ENCODE results near the gene CSF2. TPM values are rescaled to one million over a fixed set of nuclear protein-coding genes. Genes with fewer than 3 reads are reported as not detected.
A peak's percentile ranks its signal among the peaks of the same experiment; 100 is the strongest.

CSF2 gene
- total RNA-seq, 3 donors from 2014 or later (not counting 1 experiment from before 2014, with no cell fraction given): 0.65 to 1.2 (median 0.82) TPM

DNA sequence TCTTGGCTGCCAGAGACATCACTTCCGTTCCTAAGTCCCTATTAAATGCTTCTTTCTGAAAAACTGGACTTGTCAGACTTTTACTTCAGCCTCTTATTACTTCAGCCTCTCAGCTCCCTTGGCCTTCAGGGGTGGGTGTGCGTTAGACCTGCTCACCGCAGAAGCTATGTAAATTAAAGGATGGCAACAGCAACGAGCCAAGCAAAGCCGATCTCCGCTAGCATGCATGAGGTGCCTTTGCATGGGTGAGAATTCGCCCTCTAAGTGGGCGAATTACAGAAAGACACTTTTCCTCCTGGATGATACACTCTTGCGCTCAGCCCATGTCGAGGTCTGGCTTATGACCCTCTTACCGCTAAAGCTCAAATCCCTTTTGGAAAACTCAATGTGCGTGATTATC is 24.0 kb upstream of the CSF2 start:
- no peak overlapping the region for H3K27ac ChIP-seq (ENCODE audit: low read length)
- no peaks in the 10 kb centered on the region for H3K27me3 ChIP-seq (ENCODE audit: control insufficient read depth, insufficient read depth, low read length)
- no peak overlapping the region for H3K4me3 Mint-ChIP-seq
- TF ChIP-seq, protein P1, sequence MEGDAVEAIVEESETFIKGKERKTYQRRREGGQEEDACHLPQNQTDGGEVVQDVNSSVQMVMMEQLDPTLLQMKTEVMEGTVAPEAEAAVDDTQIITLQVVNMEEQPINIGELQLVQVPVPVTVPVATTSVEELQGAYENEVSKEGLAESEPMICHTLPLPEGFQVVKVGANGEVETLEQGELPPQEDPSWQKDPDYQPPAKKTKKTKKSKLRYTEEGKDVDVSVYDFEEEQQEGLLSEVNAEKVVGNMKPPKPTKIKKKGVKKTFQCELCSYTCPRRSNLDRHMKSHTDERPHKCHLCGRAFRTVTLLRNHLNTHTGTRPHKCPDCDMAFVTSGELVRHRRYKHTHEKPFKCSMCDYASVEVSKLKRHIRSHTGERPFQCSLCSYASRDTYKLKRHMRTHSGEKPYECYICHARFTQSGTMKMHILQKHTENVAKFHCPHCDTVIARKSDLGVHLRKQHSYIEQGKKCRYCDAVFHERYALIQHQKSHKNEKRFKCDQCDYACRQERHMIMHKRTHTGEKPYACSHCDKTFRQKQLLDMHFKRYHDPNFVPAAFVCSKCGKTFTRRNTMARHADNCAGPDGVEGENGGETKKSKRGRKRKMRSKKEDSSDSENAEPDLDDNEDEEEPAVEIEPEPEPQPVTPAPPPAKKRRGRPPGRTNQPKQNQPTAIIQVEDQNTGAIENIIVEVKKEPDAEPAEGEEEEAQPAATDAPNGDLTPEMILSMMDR (IDR thresholded peaks at IDR 0.05): no peak
- no peak overlapping the region for H3K4me3 ChIP-seq (ENCODE audit: low read length)
- H3K36me3 ChIP-seq (ENCODE audit: control insufficient read depth, insufficient read depth, low read length): no peaks in the 10 kb centered on the region
- no peak overlapping the region for H3K27ac Mint-ChIP-seq
- no peak for ATAC-seq
- WGBS (ENCODE audit: insufficient coverage): 93% methylated on average over 12 of the region's 12 CpGs
- H3K9me3 ChIP-seq (ENCODE audit: control insufficient read depth, insufficient read depth, low read length): no peaks in the 10 kb centered on the region
- H3K4me1 ChIP-seq (ENCODE audit: control insufficient read depth, insufficient read depth, low read length): peaks cover 26% of the 10 kb centered on the region
- no peak for DNase-seq
- H3K9me3 Mint-ChIP-seq: no peaks in the 10 kb centered on the region
- no peaks in the 10 kb centered on the region for H3K36me3 Mint-ChIP-seq
- intact Hi-C loops (cut with micrococcal nuclease): no loop called here
- peaks cover 5 to 23% of the 10 kb centered on the region in 2 donors for H3K4me1 Mint-ChIP-seq
- peaks cover 5 to 12% of the 10 kb centered on the region in 2 donors for H3K27me3 Mint-ChIP-seq (ENCODE audit: low read depth in 2 of 2)

DNA sequence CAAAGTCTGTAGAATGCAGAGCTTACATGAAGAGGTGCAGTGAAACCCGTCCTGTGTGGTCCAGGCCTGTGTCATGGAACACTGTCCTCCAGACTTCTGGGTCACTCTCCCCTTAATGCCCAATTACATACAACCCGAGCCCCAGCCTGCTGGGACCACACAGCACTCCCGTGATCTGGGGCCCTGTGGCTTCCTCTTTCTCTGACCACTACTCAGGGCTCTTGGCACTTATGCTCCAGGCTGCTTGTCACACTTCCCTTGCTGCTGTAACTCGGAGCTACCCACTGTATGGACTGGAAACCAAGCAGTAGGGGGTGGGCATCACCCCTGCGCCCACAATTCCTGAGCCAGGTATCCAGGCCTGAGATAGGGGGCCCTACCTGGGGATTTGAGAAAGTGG is 23.5 kb upstream of the CSF2 start:
- intact Hi-C loops (cut with micrococcal nuclease): no loop called here
- Mint-ChIP-seq H3K4me3 (no peak overlapping the region), H3K36me3 (no peaks in the 10 kb centered on the region), H3K9me3 (no peaks in the 10 kb centered on the region), H3K27ac (no peak overlapping the region), H3K4me1 (peaks cover 5 to 29% of the 10 kb centered on the region in 2 donors), H3K27me3 (ENCODE audit: low read depth in 2 of 2) (peaks cover 5 to 12% of the 10 kb centered on the region in 2 donors)
- no peak overlapping the region for H3K4me3 ChIP-seq (ENCODE audit: low read length)
- no peaks in the 10 kb centered on the region for H3K36me3 ChIP-seq (ENCODE audit: control insufficient read depth, insufficient read depth, low read length)
- H3K9me3 ChIP-seq (ENCODE audit: control insufficient read depth, insufficient read depth, low read length): no peaks in the 10 kb centered on the region
- TF ChIP-seq, protein P1 (IDR thresholded peaks at IDR 0.05): no peak
- peaks cover 32% of the 10 kb centered on the region for H3K4me1 ChIP-seq (ENCODE audit: control insufficient read depth, insufficient read depth, low read length)
- H3K27ac ChIP-seq (ENCODE audit: low read length): no peak overlapping the region
- DNase-seq (peak in 1 of 2 donors; percentile 11), ATAC-seq (peak in 2 of 3 donors; percentile 36 to 58)
- WGBS (ENCODE audit: insufficient coverage): 20% methylated on average over 5 of the region's 5 CpGs
- no peaks in the 10 kb centered on the region for H3K27me3 ChIP-seq (ENCODE audit: control insufficient read depth, insufficient read depth, low read length)

DNA sequence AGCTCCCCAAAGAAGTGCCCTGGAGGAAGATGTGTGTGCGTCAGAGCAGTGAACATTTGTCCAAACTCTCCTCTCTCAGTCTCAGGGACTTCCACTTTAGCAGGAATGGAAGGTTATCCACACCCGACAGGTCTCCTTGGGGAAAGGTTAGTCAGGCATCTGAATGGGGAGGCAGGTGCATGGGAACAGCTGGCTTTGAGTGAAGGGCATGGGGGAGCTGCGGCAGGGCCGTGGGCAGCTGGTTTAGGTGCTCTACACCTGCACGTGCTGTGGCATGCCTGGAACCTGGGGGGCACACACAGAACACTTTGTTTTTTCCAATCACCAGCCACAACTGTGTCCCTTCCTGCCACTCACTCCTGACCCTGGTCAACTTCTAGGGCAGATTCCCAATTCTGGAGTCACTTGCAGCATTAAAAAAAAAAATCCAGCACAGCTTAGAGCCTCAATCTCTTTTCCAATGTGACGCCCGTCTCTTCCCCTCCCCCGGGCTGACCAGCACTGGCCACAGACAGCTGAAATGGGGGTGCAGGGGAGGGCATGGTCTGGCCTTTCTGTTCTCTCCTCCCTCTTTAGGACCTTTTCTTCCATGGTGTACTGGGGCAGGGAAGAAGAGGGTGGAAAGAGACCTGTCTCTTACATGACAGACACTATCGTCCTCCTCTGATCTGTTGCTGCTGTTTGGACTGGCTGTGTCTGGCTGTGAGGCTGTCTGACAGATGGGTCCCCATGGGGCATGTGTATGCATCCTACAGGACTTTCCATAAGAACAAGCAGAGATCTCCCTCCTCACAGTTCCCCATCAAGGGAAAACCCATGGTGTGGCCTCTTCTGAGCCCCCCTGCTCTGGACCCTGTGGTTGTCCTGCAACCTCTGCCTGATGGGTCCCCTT is 22.7 kb upstream of the CSF2 start:
- Mint-ChIP-seq H3K27me3 (ENCODE audit: low read depth in 2 of 2) (peaks cover 5 to 12% of the 10 kb centered on the region in 2 donors), H3K4me3 (no peak overlapping the region), H3K36me3 (no peaks in the 10 kb centered on the region), H3K4me1 (peaks cover 8 to 37% of the 10 kb centered on the region in 2 donors), H3K27ac (no peak overlapping the region), H3K9me3 (no peaks in the 10 kb centered on the region)
- WGBS (ENCODE audit: insufficient coverage): 88% methylated on average over 9 of the region's 9 CpGs
- Histone ChIP-seq H3K4me1 (ENCODE audit: control insufficient read depth, insufficient read depth, low read length) (peaks cover 40% of the 10 kb centered on the region), H3K36me3 (ENCODE audit: control insufficient read depth, insufficient read depth, low read length) (no peaks in the 10 kb centered on the region), H3K27ac (ENCODE audit: low read length) (no peak overlapping the region), H3K9me3 (ENCODE audit: control insufficient read depth, insufficient read depth, low read length) (no peaks in the 10 kb centered on the region), H3K4me3 (ENCODE audit: low read length) (no peak overlapping the region), H3K27me3 (ENCODE audit: control insufficient read depth, insufficient read depth, low read length) (no peaks in the 10 kb centered on the region)
- DNase-seq: peak in 1 of 2 donors; percentile 5
- TF ChIP-seq, protein P1 (IDR thresholded peaks at IDR 0.05): no peak
- intact Hi-C loops (cut with micrococcal nuclease): no loop called here
- ATAC-seq: no peak

Measured in natural killer cell (primary cell).